ENCODE results near the gene EPHA2. TPM values are rescaled to one million over a fixed set of nuclear protein-coding genes. Genes with fewer than 3 reads are reported as not detected.

The EPHA2 gene
- polyA plus RNA-seq, 2 of the 4 experiments (the other 2 are of a cell fraction), result 59.3 to 93.2 TPM

DNA sequence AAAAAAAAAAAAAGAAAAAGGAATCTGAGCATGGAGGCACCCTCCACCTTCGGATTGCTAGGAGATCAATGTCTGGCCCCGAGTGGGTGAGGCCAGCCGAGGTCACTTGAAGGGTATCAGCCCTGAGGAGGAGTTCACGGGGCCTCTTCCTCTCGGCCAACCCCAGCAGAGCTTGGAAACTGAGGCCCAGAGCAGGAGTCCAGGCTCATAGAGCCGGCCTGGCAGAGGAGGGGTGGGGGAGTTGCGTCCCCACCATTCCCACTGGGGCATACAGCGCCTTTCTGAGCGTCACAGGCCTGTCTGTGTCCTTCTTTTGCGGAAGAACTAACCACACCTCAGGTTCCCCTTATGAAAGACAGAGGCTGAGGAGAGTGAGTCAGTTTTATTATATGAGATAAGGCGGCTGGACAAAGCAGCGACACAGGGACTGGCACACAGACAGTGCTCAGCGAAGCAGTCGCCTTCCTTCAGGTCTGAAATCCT, 17.1 kb upstream of the EPHA2 start:
- H3K4me3 ChIP-seq, result no peak overlapping the region
- DNase-seq (ENCODE audit: low read depth in 1 of 2, low spot score in 1 of 2), result peak in 1 of 2 experiments; percentile 83
- peak overlapping the region; percentile 96 to 97 for H3K27ac ChIP-seq
- no peak for FAIRE-seq
- H3K9me3 ChIP-seq, result peaks cover 3% of the 10 kb centered on the region; the same call in 1 of the 3 replicates
- ChIA-PET CTCF (interaction anchor here (0.6 to 1.9 kb wide), 7 partner anchors 8 to 91 kb away, joined by 3 to 9 read pairs (median 3); partner anchors contain the start of gene EPHA2), POLR2A (interaction anchor here (0.5 to 1.5 kb wide), 10 partner anchors 9 to 208 kb away, joined by 3 to 17 read pairs (median 6); partner anchors contain the start of gene EPHA2)
- WGBS (ENCODE audit: missing lambda C conversion rate), result 6% methylated on average over 9 of the region's 14 CpGs
- TF ChIP-seq RNF2 (IDR thresholded peaks at IDR 0.05; ENCODE audit: borderline replicate concordance, low read depth) (no peak), RCOR1 (IDR thresholded peaks at IDR 0.05; ENCODE audit: low read depth, low read length) (no peak), RFX5 (IDR thresholded peaks at IDR 0.05) (no peak), TFCP2L1 (CRISPR knock-in tag; IDR thresholded peaks at IDR 0.05) (no peak), FOXS1 (CRISPR knock-in tag; IDR thresholded peaks at IDR 0.05) (no peak), ZSCAN20 (CRISPR knock-in tag; IDR thresholded peaks at IDR 0.05) (no peak), EHMT2 (IDR thresholded peaks at IDR 0.05; ENCODE audit: low read depth) (no peak), HOXB13 (CRISPR knock-in tag; IDR thresholded peaks at IDR 0.05; ENCODE audit: low read depth) (0 out of 2 replicates have a peak, but pooled peaks have one; percentile 53), CEBPB (IDR thresholded peaks at IDR 0.05) (peak in 1 of 2 experiments; percentile 40; a peak in 1 of 4 replicates), KDM1A (IDR thresholded peaks at IDR 0.05; ENCODE audit: low read depth) (no peak), EHF (CRISPR knock-in tag; IDR thresholded peaks at IDR 0.05) (peak; percentile 69; the same call in 1 of the 2 replicates)
- TF ChIP-seq, protein P1, sequence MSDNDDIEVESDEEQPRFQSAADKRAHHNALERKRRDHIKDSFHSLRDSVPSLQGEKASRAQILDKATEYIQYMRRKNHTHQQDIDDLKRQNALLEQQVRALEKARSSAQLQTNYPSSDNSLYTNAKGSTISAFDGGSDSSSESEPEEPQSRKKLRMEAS (IDR thresholded peaks at IDR 0.05), result peak; percentile 18; the same call in 1 of the 2 replicates
- TF ChIP-seq, protein P2, sequence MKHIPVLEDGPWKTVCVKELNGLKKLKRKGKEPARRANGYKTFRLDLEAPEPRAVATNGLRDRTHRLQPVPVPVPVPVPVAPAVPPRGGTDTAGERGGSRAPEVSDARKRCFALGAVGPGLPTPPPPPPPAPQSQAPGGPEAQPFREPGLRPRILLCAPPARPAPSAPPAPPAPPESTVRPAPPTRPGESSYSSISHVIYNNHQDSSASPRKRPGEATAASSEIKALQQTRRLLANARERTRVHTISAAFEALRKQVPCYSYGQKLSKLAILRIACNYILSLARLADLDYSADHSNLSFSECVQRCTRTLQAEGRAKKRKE (CRISPR knock-in tag; IDR thresholded peaks at IDR 0.05; ENCODE audit: low read depth), result 0 out of 2 replicates have a peak, but pooled peaks have one; percentile 37
- peaks cover 89% of the 10 kb centered on the region for H3K4me1 ChIP-seq
- peak overlapping the region; percentile 72 for H3K4me2 ChIP-seq
- ATAC-seq, result peak; percentile 62 to 64

DNA sequence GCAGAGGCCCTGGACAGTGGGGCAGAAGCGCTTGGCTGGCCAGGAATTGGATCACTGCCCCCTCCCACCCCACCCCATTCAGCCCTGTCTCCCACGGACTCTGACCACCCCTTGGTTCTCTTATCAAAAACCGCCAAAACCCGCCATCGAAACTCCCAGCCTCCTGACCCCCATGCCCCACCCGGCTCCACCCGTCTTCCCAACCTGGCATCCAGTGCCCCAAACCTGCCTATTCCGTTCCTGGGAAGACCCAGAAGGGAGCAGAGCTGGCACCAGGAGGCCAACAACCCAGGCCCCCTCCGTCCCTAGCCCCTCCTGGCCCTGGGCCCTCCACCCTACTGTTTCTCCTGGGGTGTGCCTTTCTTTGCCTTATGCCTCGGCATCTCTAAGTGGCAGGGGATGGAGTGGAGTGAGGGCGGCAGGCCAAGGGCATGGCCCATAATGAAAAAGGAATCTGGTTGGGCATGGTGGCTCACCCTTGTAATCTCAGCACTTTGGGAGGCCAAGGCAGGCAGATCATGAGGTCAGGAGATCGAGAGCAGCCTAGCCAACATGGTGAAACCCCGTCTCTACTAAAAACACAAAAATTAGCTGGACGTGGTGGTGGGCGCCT, 16.5 kb upstream of the EPHA2 start:
- Histone ChIP-seq H3K4me3 (no peak overlapping the region), H3K27ac (peak overlapping the region; percentile 96 to 97), H3K9me3 (no peaks in the 10 kb centered on the region), H3K4me2 (peak overlapping the region; percentile 72; the same call in 1 of the 3 replicates), H3K4me1 (peaks cover 84% of the 10 kb centered on the region)
- TF ChIP-seq GATA3 (IDR thresholded peaks at IDR 0.05; ENCODE audit: borderline replicate concordance), result no peak
- TF ChIP-seq HEYL (CRISPR knock-in tag; IDR thresholded peaks at IDR 0.05), result no peak
- no peak for TF ChIP-seq RCOR1 (IDR thresholded peaks at IDR 0.05; ENCODE audit: low read depth, low read length)
- no peak for TF ChIP-seq HDAC2 (IDR thresholded peaks at IDR 0.05)
- ChIA-PET POLR2A (interaction anchor here (0.7 to 1.5 kb wide), 6 partner anchors 8 to 182 kb away, joined by 4 to 17 read pairs (median 6); partner anchors contain the start of gene EPHA2), CTCF (interaction anchor here (0.9 to 1.9 kb wide), 4 partner anchors 16 to 90 kb away, joined by 3 to 9 read pairs (median 4); no protein-coding TSS in a partner anchor)
- DNase-seq (ENCODE audit: low read depth in 1 of 2, low spot score in 1 of 2) (no peak), FAIRE-seq (no peak), ATAC-seq (no peak)
- WGBS (ENCODE audit: missing lambda C conversion rate), result 87% methylated on average over 14 of the region's 15 CpGs

DNA sequence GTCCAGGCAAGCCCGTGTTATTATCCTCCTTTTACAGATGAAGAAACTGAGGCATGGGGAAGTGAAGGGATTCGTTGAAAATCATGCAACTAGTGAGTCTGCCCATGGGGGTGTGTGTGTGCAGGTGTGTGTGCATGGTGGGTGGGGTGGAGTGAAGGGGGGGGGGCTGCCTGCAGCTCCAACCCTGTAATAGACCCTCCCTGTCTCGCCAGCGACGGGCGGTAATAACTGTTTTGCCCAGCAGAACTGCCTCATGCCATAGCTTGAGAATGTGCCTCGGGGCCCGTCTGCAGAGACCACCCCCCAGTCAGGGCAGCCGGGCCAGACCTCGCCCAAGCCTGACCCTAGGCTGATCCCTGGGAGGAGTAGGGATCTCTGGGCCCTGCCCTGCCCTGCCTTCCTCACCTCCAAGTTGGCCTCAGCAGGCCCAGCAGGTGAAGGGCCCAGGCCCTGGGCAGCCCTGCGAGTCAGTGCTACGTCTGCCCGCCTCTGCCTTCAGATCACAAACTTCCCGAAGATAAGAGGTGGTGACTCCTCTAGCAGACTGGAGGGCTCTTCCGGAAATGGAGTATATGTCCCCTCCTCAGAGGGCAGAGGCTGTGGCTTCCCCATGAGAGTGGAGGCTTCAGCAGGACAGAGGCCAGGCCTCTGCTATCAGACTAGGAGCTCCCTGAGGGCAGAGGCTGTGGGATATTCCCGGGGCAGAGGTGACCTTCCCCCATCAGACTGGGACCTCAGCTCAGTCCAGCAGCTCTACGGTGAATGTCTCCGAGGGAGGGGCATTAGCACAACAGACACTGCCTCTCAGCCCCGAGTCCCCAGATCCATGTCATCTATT, 15.7 kb upstream of the EPHA2 start:
- Histone ChIP-seq H3K27ac (peak overlapping the region; percentile 96 to 97), H3K4me2 (0 out of 3 replicates have a peak overlapping the region, but pooled peaks have one; percentile 15), H3K4me1 (peaks cover 83% of the 10 kb centered on the region), H3K9me3 (no peaks in the 10 kb centered on the region), H3K4me3 (no peak overlapping the region)
- 86% methylated on average over 6 of the region's 19 CpGs for WGBS (ENCODE audit: missing lambda C conversion rate)
- FAIRE-seq, result no peak
- no peak for ATAC-seq
- TF ChIP-seq HOXB13 (CRISPR knock-in tag; IDR thresholded peaks at IDR 0.05; ENCODE audit: low read depth), result no peak
- POLR2A ChIA-PET, result interaction anchor here (1.1 to 1.5 kb wide), 2 partner anchors 17 to 40 kb away, joined by 4 to 5 read pairs; no protein-coding TSS in a partner anchor
- CTCF ChIA-PET, result interaction anchor here (0.9 to 1.9 kb wide), 3 partner anchors 10 to 90 kb away, joined by 3 to 5 read pairs (median 3); no protein-coding TSS in a partner anchor
- no peak for DNase-seq (ENCODE audit: low read depth in 1 of 2, low spot score in 1 of 2)

Data from A549 (cell line).